ENCODE measurements around the gene FCN1. TPM values are rescaled to one million over a fixed set of nuclear protein-coding genes. Genes with fewer than 3 reads are reported as not detected.

FCN1 gene
- total RNA-seq, 1 experiment from 2014 or later: not detected

GRCh38 chr9:134915046-134915985, 2.4 kb downstream of the FCN1 start:
- no peak for DNase-seq (ENCODE audit: low spot score)

GRCh38 chr9:134914501-134914834, 3.2 kb downstream of the FCN1 start:
- no peak for DNase-seq (ENCODE audit: low spot score)

GRCh38 chr9:134913713-134914500, 3.8 kb downstream of the FCN1 start:
- no peak for DNase-seq (ENCODE audit: low spot score)

GRCh38 chr9:134913041-134913712, 4.5 kb downstream of the FCN1 start:
- no peak for DNase-seq (ENCODE audit: low spot score)

GRCh38 chr9:134912126-134912840, 5.4 kb downstream of the FCN1 start:
- no peak for DNase-seq (ENCODE audit: low spot score)

- no peak for DNase-seq (ENCODE audit: low spot score)
Observed at GRCh38 chr9:134909511-134910481, 7.9 kb downstream of the FCN1 start.

- DNase-seq (ENCODE audit: low spot score): no peak
Observed at GRCh38 chr9:134908524-134909309, 9.0 kb downstream of the FCN1 start.

GRCh38 chr9:134902936-134903335, 14.8 kb downstream of the FCN1 start:
- DNase-seq (ENCODE audit: low spot score): no peak

GRCh38 chr9:134899818-134900217, 17.9 kb downstream of the FCN1 start:
- no peak for DNase-seq (ENCODE audit: low spot score)

GRCh38 chr9:134899168-134899567, 18.5 kb downstream of the FCN1 start:
- DNase-seq (ENCODE audit: low spot score): no peak

- DNase-seq (ENCODE audit: low spot score): no peak
Observed at GRCh38 chr9:134898319-134898718, 19.4 kb downstream of the FCN1 start.

GRCh38 chr9:134897584-134898170, 20.0 kb downstream of the FCN1 start:
- no peak for DNase-seq (ENCODE audit: low spot score)

GRCh38 chr9:134896834-134897583, 20.7 kb downstream of the FCN1 start:
- DNase-seq (ENCODE audit: low spot score): no peak

- DNase-seq (ENCODE audit: low spot score): no peak
Observed at GRCh38 chr9:134895908-134896833, 21.5 kb downstream of the FCN1 start.

GRCh38 chr9:134895567-134895907, 22.2 kb downstream of the FCN1 start:
- DNase-seq (ENCODE audit: low spot score): no peak

- no peak for DNase-seq (ENCODE audit: low spot score)
Observed at GRCh38 chr9:134895097-134895496, 22.6 kb downstream of the FCN1 start.

GRCh38 chr9:134894136-134894860, 23.4 kb downstream of the FCN1 start:
- no peak for DNase-seq (ENCODE audit: low spot score)

Measured in HT-29 (cell line).